SU-DHL-6 (cell line): ENCODE data around the gene DNM2.

Experiments
- H2AFZ ChIP-seq: fragments of 200-600 bp; sonication (generic); 2 replicates; pipeline ENCODE4 v1.6.1; 2014; ENCODE audit warnings: low read depth, mild to moderate bottlenecking, moderate library complexity, mixed read lengths, antibody characterized with exemption, low read length; ENCODE audit not compliant: severe bottlenecking
- H3F3A ChIP-seq: fragments of 200-600 bp; shearing (Covaris generic); 2 replicates; pipeline ENCODE4 v1.6.0; 2016; ENCODE audit warnings: antibody characterized with exemption, mild to moderate bottlenecking; ENCODE audit not compliant: insufficient read depth
- H3K27ac ChIP-seq: fragments of 200-600 bp; sonication (generic); 2 replicates; pipeline ENCODE4 v1.5.1; 2016; ENCODE audit warnings: low read depth, mild to moderate bottlenecking, low read length, moderate library complexity, mixed read lengths
- H3K27me3 ChIP-seq: fragments of 200-600 bp; sonication (generic), shearing (Covaris generic); 2 replicates; pipeline ENCODE4 v1.6.0; 2014; ENCODE audit warnings: mild to moderate bottlenecking, low read length
- H3K36me3 ChIP-seq: fragments of 200-600 bp; sonication (generic); 2 replicates; pipeline ENCODE4 v1.6.1; 2014; ENCODE audit warnings: mild to moderate bottlenecking, low read length, mixed read lengths
- H3K4me2 ChIP-seq: fragments of 300-600, 200-600 bp; shearing (Covaris generic), sonication (generic); 2 replicates; pipeline ENCODE4 v1.6.0; 2014; ENCODE audit warnings: low read length, low read depth, mild to moderate bottlenecking; ENCODE audit not compliant: poor library complexity, severe bottlenecking
- H3K4me3 ChIP-seq: fragments of 200-600 bp; sonication (generic); 2 replicates; pipeline ENCODE4 v1.5.1; 2014; ENCODE audit warnings: antibody characterized with exemption, low read length, mild to moderate bottlenecking, mixed read lengths; ENCODE audit not compliant: insufficient read depth, poor library complexity, severe bottlenecking
- H3K79me2 ChIP-seq: fragments of 200-600 bp; sonication (generic); 2 replicates; pipeline ENCODE4 v1.6.1; 2014; ENCODE audit warnings: mild to moderate bottlenecking, low read length, moderate library complexity; ENCODE audit not compliant: insufficient read depth
- H3K9ac ChIP-seq: fragments of 200-600 bp; sonication (generic); 2 replicates; pipeline ENCODE4 v1.7.0; 2014; ENCODE audit warnings: mild to moderate bottlenecking, low read length
- H3K9me2 ChIP-seq: fragments of 200-600 bp; sonication (generic); replicated peaks from 2 replicates; pipeline ENCODE4 v1.6.1; 2014; ENCODE audit warnings: low read length; ENCODE audit not compliant: insufficient read depth
- H3K9me3 ChIP-seq: fragments of 200-600 bp; sonication (generic); 2 replicates; pipeline ENCODE4 v1.6.1; 2014; ENCODE audit warnings: low read length, mixed read lengths; ENCODE audit not compliant: insufficient read depth
- H4K20me1 ChIP-seq: fragments of 200-600 bp; sonication (generic); 2 replicates; pipeline ENCODE4 v1.6.1; 2014; ENCODE audit warnings: low read depth, mild to moderate bottlenecking, antibody characterized with exemption, low read length, moderate library complexity, mixed read lengths
- CTCF ChIP-seq: fragments of 200-600 bp; sonication (generic); IDR thresholded peaks from one replicate; pipeline ENCODE4 v1.5.1; 2017; ENCODE audit warnings: antibody characterized with exemption, mild to moderate bottlenecking, low read length, moderate library complexity; ENCODE audit not compliant: insufficient read depth, poor library complexity, severe bottlenecking
- EZH2phosphoT487 ChIP-seq: fragments of 200-600 bp; sonication (generic), shearing (Covaris generic); conservative IDR thresholded peaks from 2 replicates; pipeline ENCODE4 v1.6.1; 2018; ENCODE audit warnings: mild to moderate bottlenecking, antibody characterized with exemption, low read length, moderate library complexity, mixed read lengths

The DNM2 gene

DNA sequence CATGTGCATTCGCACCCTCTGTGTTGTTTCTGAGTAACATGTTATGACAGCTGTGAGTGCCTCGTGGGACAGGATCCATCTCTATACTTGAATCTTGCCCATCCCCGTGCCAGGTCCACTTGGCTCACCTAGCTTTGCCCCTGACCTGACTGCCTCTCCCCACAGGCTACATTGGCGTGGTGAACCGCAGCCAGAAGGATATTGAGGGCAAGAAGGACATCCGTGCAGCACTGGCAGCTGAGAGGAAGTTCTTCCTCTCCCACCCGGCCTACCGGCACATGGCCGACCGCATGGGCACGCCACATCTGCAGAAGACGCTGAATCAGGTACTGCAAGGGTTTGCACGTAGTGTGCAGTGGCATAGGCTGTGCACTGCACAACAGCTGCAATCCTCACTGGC is 64.9 kb downstream of the DNM2 start:
- Histone ChIP-seq H3K4me2 (no peak overlapping the region), H4K20me1 (no peaks in the 10 kb centered on the region), H3K79me2 (no peaks in the 10 kb centered on the region), H3K9ac (no peak overlapping the region), H3K36me3 (0 out of 2 replicates have a peak, but pooled peaks cover 2% of the 10 kb centered on the region), H2AFZ (no peak overlapping the region), H3K27ac (no peak overlapping the region), H3K27me3 (no peaks in the 10 kb centered on the region), H3K9me2 (no peaks in the 10 kb centered on the region), H3F3A (no peaks in the 10 kb centered on the region), H3K9me3 (no peaks in the 10 kb centered on the region), H3K4me3 (no peak overlapping the region)
- no peak for TF ChIP-seq CTCF
- TF ChIP-seq EZH2phosphoT487, result no peak

DNA sequence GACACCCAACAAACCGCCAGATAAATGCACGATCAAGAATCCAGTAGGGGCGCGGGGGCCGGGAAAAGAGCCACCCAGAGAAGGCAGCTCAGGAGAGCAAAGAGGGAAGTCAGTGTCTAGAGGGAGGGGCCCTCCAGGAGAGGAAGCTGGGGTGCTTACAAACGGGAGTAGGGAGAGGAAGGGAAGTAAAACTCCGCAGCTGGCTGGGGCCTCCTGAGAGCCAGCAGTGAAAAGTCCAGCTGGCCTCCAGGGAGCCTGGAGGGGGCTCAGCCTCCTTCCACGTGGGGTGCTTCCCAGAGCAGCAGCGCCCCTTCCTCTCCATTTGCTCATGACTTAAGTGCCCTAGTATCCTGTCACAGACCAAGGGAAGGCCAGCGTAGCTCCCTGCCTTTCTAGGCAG is 66.4 kb downstream of the DNM2 start:
- H3K4me2 ChIP-seq, result no peak overlapping the region
- no peaks in the 10 kb centered on the region for H4K20me1 ChIP-seq
- no peak overlapping the region for H3K4me3 ChIP-seq
- H3F3A ChIP-seq, result no peaks in the 10 kb centered on the region
- H3K27me3 ChIP-seq, result no peaks in the 10 kb centered on the region
- H3K36me3 ChIP-seq, result 0 out of 2 replicates have a peak, but pooled peaks cover 2% of the 10 kb centered on the region
- H2AFZ ChIP-seq, result no peak overlapping the region
- no peak for TF ChIP-seq CTCF
- no peak for TF ChIP-seq EZH2phosphoT487
- H3K9ac ChIP-seq, result no peak overlapping the region
- H3K9me3 ChIP-seq, result no peaks in the 10 kb centered on the region
- H3K27ac ChIP-seq, result no peak overlapping the region
- no peaks in the 10 kb centered on the region for H3K79me2 ChIP-seq
- no peaks in the 10 kb centered on the region for H3K9me2 ChIP-seq

DNA sequence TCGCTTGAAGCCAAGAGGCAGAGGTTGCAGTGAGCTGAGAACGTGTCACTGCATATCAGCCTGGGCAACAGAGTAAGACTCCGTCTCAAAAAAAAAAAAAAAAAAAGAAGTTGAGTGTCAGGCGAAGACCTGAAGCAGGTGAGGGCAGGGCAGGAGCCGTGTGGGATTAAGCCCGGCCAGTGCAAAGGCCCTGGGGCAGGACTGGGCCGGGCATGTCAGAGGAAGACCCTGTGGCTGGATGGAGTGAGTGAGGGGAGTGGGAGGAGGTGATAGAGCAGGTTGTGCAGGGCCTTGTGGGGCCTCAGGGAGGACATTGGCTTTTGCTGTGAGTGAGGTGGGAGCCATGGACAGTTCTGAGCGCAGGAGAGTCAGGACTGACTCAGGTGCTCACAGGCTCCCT is 70.3 kb downstream of the DNM2 start:
- H3K9ac ChIP-seq, result no peak overlapping the region
- 0 out of 2 replicates have a peak, but pooled peaks cover 2% of the 10 kb centered on the region for H3K36me3 ChIP-seq
- no peak overlapping the region for H2AFZ ChIP-seq
- H3K27ac ChIP-seq, result no peak overlapping the region
- no peak overlapping the region for H3K4me3 ChIP-seq
- H3K9me2 ChIP-seq, result no peaks in the 10 kb centered on the region
- H3K9me3 ChIP-seq, result no peaks in the 10 kb centered on the region
- no peaks in the 10 kb centered on the region for H3F3A ChIP-seq
- no peak for TF ChIP-seq EZH2phosphoT487
- no peak for TF ChIP-seq CTCF
- H3K4me2 ChIP-seq, result no peak overlapping the region
- H3K27me3 ChIP-seq, result no peaks in the 10 kb centered on the region
- H4K20me1 ChIP-seq, result no peaks in the 10 kb centered on the region
- H3K79me2 ChIP-seq, result no peaks in the 10 kb centered on the region

GRCh38 chr19:10789866-10790265 is 72.0 kb downstream of the DNM2 start:
- H3F3A ChIP-seq, result no peaks in the 10 kb centered on the region
- no peak overlapping the region for H3K4me3 ChIP-seq
- no peaks in the 10 kb centered on the region for H4K20me1 ChIP-seq
- no peaks in the 10 kb centered on the region for H3K79me2 ChIP-seq
- no peak overlapping the region for H3K4me2 ChIP-seq
- no peak overlapping the region for H3K27ac ChIP-seq
- no peaks in the 10 kb centered on the region for H3K9me2 ChIP-seq
- TF ChIP-seq CTCF (no peak), EZH2phosphoT487 (no peak)
- H2AFZ ChIP-seq, result no peak overlapping the region
- H3K9me3 ChIP-seq, result no peaks in the 10 kb centered on the region
- peaks cover 5% of the 10 kb centered on the region; the same call in 1 of the 2 replicates for H3K36me3 ChIP-seq
- H3K9ac ChIP-seq, result no peak overlapping the region
- H3K27me3 ChIP-seq, result no peaks in the 10 kb centered on the region
